Right renal cortex interstitium (tissue), 3 donors: ENCODE results near the gene NAMPT. TPM values are rescaled to one million over a fixed set of nuclear protein-coding genes. Genes with fewer than 3 reads are reported as not detected.
"Not testable (repeated sequence)": the region's sequence is repeated elsewhere in the genome, so short reads cannot be mapped to it uniquely, and the experiment has no call there.

Experiments
- DNase-seq, 3 donors: peaks; one replicate each; pipeline ENCODE4 v3.0.0-alpha.2; 2013; ENCODE audit warnings: low read depth in 3 of 3, low spot score in 2 of 3
- polyA plus RNA-seq, 3 donors: library from polyadenylated mRNA; unstranded; fragments of 120-200 nt; gene quantifications; one replicate each; pipeline ENCODE4 v1.2.1, GENCODE V29; 2013; ENCODE audit not compliant: insufficient read length in 3 of 3

The NAMPT gene
- polyA plus RNA-seq, 3 donors: 42.6 to 46.2 (median 45.0) TPM

- no peak for DNase-seq
Measured at GRCh38 chr7:106305732-106306131, 20.9 kb upstream of the NAMPT start.

GRCh38 chr7:106304568-106304967 lies 19.8 kb upstream of the NAMPT start:
- DNase-seq: no peak

GRCh38 chr7:106298631-106299030 lies 13.8 kb upstream of the NAMPT start:
- not testable (repeated sequence) for DNase-seq

- DNase-seq: not testable (repeated sequence)
Measured at GRCh38 chr7:106298155-106298554, 13.4 kb upstream of the NAMPT start.

- DNase-seq: no peak
Measured at GRCh38 chr7:106294334-106294733, 9.6 kb upstream of the NAMPT start.

GRCh38 chr7:106291247-106291646 lies 6.5 kb upstream of the NAMPT start:
- DNase-seq: no peak

- DNase-seq: no peak
Measured at GRCh38 chr7:106290319-106290718, 5.5 kb upstream of the NAMPT start.

GRCh38 chr7:106289848-106290247 lies 5.1 kb upstream of the NAMPT start:
- no peak for DNase-seq

- DNase-seq: no peak
Measured at GRCh38 chr7:106288263-106288662, 3.5 kb upstream of the NAMPT start.

GRCh38 chr7:106287786-106288185 lies 3.0 kb upstream of the NAMPT start:
- no peak for DNase-seq

GRCh38 chr7:106285855-106286492 lies 1.2 kb upstream of the NAMPT start:
- peak; percentile 2 to 33 (median 8) for DNase-seq

- DNase-seq: peak; percentile 80 to 90 (median 86)
Measured at GRCh38 chr7:106285051-106285854, 470 bp upstream of the NAMPT start.

- peak; percentile 31 to 39 (median 36) for DNase-seq
Measured at GRCh38 chr7:106283831-106284713, 711 bp downstream of the NAMPT start.

GRCh38 chr7:106283501-106283830 lies 1.3 kb downstream of the NAMPT start:
- no peak for DNase-seq

GRCh38 chr7:106282852-106283251 lies 1.9 kb downstream of the NAMPT start:
- no peak for DNase-seq

- DNase-seq: no peak
Measured at GRCh38 chr7:106282390-106282789, 2.4 kb downstream of the NAMPT start.

- no peak for DNase-seq
Measured at GRCh38 chr7:106281585-106282318, 3.0 kb downstream of the NAMPT start.

GRCh38 chr7:106281127-106281526 lies 3.7 kb downstream of the NAMPT start:
- DNase-seq: no peak

- DNase-seq: no peak
Measured at GRCh38 chr7:106279425-106280197, 5.2 kb downstream of the NAMPT start.

- DNase-seq: no peak
Measured at GRCh38 chr7:106278695-106279094, 6.1 kb downstream of the NAMPT start.
